GM12801 (cell line): ENCODE data around the gene AQP1.

Experiments used
- CTCF ChIP-seq: IDR thresholded peaks from one replicate; pipeline ENCODE4 v1.5.1; 2011; ENCODE audit warnings: control low read depth; ENCODE audit not compliant: insufficient read length; ENCODE audit errors: extremely low read depth

AQP1 gene

GRCh38 chr7:30900803-30901362 lies 10.8 kb upstream of the AQP1 start:
- no peak for TF ChIP-seq CTCF

- no peak for TF ChIP-seq CTCF
These were observed 9.8 kb upstream of the AQP1 start for GRCh38 chr7:30901856-30902255.

GRCh38 chr7:30902466-30902865 lies 9.2 kb upstream of the AQP1 start:
- TF ChIP-seq CTCF = no peak

GRCh38 chr7:30903146-30903545 lies 8.5 kb upstream of the AQP1 start:
- no peak for TF ChIP-seq CTCF

GRCh38 chr7:30904561-30904960 lies 7.1 kb upstream of the AQP1 start:
- no peak for TF ChIP-seq CTCF

- TF ChIP-seq CTCF = no peak
These were observed 6.3 kb upstream of the AQP1 start for GRCh38 chr7:30905078-30906012.

- TF ChIP-seq CTCF = no peak
These were observed 5.6 kb upstream of the AQP1 start for GRCh38 chr7:30906014-30906413.
